ENCODE results near the gene DNAAF3.

Gene DNAAF3

DNA sequence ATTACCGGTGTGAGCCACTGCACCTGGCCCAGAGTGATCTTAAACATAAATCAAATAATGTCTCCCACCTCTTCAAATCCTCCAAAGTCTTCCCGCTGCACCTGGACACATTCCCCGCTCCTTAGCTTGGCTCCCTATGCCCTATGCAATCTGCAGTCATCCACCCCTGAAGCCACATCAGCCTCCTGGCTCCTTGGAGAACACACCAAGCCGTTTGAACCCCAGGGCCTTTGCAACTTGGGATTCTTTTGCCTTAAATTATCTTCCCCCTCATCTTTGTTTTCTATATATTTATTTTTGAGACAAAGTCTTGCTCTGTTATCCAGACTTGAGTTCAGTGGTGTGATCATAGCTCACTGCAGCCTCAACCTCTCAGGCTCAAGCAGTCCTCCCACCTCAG, 2.7 kb upstream of the DNAAF3 start:
- POLR2A ChIA-PET, result interaction anchor here (0.5 to 1.1 kb wide), 2 partner anchors 41 to 51 kb away, joined by 3 read pairs; partner anchors contain the start of gene PPP1R12C
- Histone ChIP-seq H3K27ac (ENCODE audit: extremely low read depth, low read depth, low read length) (no peak overlapping the region), H3K9me3 (ENCODE audit: control insufficient read depth, insufficient read depth, low read depth, low read length) (no peaks in the 10 kb centered on the region), H3K4me3 (ENCODE audit: low read depth, low read length) (no peak overlapping the region), H3K4me1 (ENCODE audit: control insufficient read depth, insufficient read depth, low read length) (peaks cover 7% of the 10 kb centered on the region), H3K36me3 (ENCODE audit: control insufficient read depth in 2 of 2, insufficient read depth in 1 of 2, low read length in 2 of 2) (no peaks in the 10 kb centered on the region)
- TF ChIP-seq ZNF623 (tag by site-specific recombination; IDR thresholded peaks at IDR 0.05) (peak; percentile 61), ZNF311 (tag by site-specific recombination; IDR thresholded peaks at IDR 0.05; ENCODE audit: borderline replicate concordance) (no peak)
- CTCF ChIA-PET, result interaction anchor here (0.7 to 1.8 kb wide), 2 partner anchors 9 to 511 kb away, joined by 3 to 10 read pairs; no protein-coding TSS in a partner anchor

- Histone ChIP-seq H3K36me3 (ENCODE audit: control insufficient read depth in 2 of 2, insufficient read depth in 1 of 2, low read length in 2 of 2) (no peaks in the 10 kb centered on the region), H3K4me1 (ENCODE audit: control insufficient read depth, insufficient read depth, low read length) (peaks cover 2% of the 10 kb centered on the region; the same call in 1 of the 2 replicates), H3K4me3 (ENCODE audit: low read depth, low read length) (peak overlapping the region; percentile 67), H3K27ac (ENCODE audit: extremely low read depth, low read depth, low read length) (no peak overlapping the region), H3K9me3 (ENCODE audit: control insufficient read depth, insufficient read depth, low read depth, low read length) (no peaks in the 10 kb centered on the region)
- POLR2A ChIA-PET, result interaction anchor here (1.4 to 3.2 kb wide), 4 partner anchors 14 to 458 kb away, joined by 4 to 21 read pairs (median 9); partner anchors contain the start of genes PPP6R1, SYT5, UBE2S and ZNF784
- CTCF ChIA-PET, result interaction anchor here (0.5 to 4.3 kb wide), 31 partner anchors 10 to 1206 kb away, joined by 3 to 47 read pairs (median 4); partner anchors contain the start of genes HSPBP1, PPP6R1, RDH13 and TMEM190
- TF ChIP-seq CTCF (tag by site-specific recombination; IDR thresholded peaks at IDR 0.05), result peak; percentile 100
- TF ChIP-seq, protein P1, sequence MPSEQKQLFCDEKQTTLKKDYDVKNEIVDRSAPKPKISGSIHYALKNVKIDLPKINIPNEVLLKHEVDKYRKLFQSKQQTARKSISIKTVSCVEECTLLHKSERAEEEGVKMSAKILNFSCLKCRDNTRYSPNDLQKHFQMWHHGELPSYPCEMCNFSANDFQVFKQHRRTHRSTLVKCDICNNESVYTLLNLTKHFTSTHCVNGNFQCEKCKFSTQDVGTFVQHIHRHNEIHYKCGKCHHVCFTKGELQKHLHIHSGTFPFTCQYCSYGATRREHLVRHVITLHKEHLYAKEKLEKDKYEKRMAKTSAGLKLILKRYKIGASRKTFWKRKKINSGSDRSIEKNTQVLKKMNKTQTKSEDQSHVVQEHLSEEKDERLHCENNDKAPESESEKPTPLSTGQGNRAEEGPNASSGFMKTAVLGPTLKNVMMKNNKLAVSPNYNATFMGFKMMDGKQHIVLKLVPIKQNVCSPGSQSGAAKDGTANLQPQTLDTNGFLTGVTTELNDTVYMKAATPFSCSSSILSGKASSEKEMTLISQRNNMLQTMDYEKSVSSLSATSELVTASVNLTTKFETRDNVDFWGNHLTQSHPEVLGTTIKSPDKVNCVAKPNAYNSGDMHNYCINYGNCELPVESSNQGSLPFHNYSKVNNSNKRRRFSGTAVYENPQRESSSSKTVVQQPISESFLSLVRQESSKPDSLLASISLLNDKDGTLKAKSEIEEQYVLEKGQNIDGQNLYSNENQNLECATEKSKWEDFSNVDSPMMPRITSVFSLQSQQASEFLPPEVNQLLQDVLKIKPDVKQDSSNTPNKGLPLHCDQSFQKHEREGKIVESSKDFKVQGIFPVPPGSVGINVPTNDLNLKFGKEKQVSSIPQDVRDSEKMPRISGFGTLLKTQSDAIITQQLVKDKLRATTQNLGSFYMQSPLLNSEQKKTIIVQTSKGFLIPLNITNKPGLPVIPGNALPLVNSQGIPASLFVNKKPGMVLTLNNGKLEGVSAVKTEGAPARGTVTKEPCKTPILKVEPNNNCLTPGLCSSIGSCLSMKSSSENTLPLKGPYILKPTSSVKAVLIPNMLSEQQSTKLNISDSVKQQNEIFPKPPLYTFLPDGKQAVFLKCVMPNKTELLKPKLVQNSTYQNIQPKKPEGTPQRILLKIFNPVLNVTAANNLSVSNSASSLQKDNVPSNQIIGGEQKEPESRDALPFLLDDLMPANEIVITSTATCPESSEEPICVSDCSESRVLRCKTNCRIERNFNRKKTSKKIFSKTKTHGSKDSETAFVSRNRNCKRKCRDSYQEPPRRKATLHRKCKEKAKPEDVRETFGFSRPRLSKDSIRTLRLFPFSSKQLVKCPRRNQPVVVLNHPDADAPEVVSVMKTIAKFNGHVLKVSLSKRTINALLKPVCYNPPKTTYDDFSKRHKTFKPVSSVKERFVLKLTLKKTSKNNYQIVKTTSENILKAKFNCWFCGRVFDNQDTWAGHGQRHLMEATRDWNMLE (tag by site-specific recombination; conservative IDR thresholded peaks at IDR 0.05; ENCODE audit: low read depth), result no peak
- no peak for TF ChIP-seq ZNF394 (tag by site-specific recombination; IDR thresholded peaks at IDR 0.05; ENCODE audit: borderline replicate concordance)
- TF ChIP-seq ZNF548 (tag by site-specific recombination; IDR thresholded peaks at IDR 0.05), result no peak
- no peak for TF ChIP-seq ZNF580 (tag by site-specific recombination; IDR thresholded peaks at IDR 0.05)
- no peak for TF ChIP-seq ZNF112 (tag by site-specific recombination; IDR thresholded peaks at IDR 0.05)
- TF ChIP-seq ZBTB48 (tag by site-specific recombination; IDR thresholded peaks at IDR 0.05), result 0 out of 2 replicates have a peak, but pooled peaks have one; percentile 27
- no peak for TF ChIP-seq ZNF23 (tag by site-specific recombination; IDR thresholded peaks at IDR 0.05; ENCODE audit: borderline replicate concordance)
- TF ChIP-seq ZNF555 (tag by site-specific recombination; conservative IDR thresholded peaks at IDR 0.05), result no peak
- TF ChIP-seq ZNF791 (tag by site-specific recombination; IDR thresholded peaks at IDR 0.05), result no peak
- 0 out of 2 replicates have a peak, but pooled peaks have one; percentile 4 for TF ChIP-seq ZNF391 (tag by site-specific recombination; IDR thresholded peaks at IDR 0.05; ENCODE audit: borderline replicate concordance, low read depth)
- no peak for TF ChIP-seq ATF2 (tag by site-specific recombination; IDR thresholded peaks at IDR 0.05; ENCODE audit: low read depth)
- TF ChIP-seq ZBTB17 (tag by site-specific recombination; IDR thresholded peaks at IDR 0.05), result peak; percentile 83
- peak; percentile 25; the same call in 1 of the 2 replicates for TF ChIP-seq SP7 (tag by site-specific recombination; IDR thresholded peaks at IDR 0.05)
- TF ChIP-seq GFI1B (tag by site-specific recombination; IDR thresholded peaks at IDR 0.05), result no peak
- no peak for TF ChIP-seq ZNF837 (tag by site-specific recombination; IDR thresholded peaks at IDR 0.05)
- peak; percentile 70; the same call in 1 of the 2 replicates for TF ChIP-seq ZNF600 (tag by site-specific recombination; IDR thresholded peaks at IDR 0.05)
- no peak for TF ChIP-seq SCRT1 (tag by site-specific recombination; IDR thresholded peaks at IDR 0.05; ENCODE audit: borderline replicate concordance)
- no peak for TF ChIP-seq WT1 (tag by site-specific recombination; IDR thresholded peaks at IDR 0.05)
- TF ChIP-seq, protein P2, sequence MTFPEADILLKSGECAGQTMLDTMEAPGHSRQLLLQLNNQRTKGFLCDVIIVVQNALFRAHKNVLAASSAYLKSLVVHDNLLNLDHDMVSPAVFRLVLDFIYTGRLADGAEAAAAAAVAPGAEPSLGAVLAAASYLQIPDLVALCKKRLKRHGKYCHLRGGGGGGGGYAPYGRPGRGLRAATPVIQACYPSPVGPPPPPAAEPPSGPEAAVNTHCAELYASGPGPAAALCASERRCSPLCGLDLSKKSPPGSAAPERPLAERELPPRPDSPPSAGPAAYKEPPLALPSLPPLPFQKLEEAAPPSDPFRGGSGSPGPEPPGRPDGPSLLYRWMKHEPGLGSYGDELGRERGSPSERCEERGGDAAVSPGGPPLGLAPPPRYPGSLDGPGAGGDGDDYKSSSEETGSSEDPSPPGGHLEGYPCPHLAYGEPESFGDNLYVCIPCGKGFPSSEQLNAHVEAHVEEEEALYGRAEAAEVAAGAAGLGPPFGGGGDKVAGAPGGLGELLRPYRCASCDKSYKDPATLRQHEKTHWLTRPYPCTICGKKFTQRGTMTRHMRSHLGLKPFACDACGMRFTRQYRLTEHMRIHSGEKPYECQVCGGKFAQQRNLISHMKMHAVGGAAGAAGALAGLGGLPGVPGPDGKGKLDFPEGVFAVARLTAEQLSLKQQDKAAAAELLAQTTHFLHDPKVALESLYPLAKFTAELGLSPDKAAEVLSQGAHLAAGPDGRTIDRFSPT (tag by site-specific recombination; IDR thresholded peaks at IDR 0.05), result peak; percentile 53; the same call in 1 of the 2 replicates
- TF ChIP-seq ZFP37 (tag by site-specific recombination; IDR thresholded peaks at IDR 0.05), result no peak
Measured at GRCh38 chr19:55165952-55166529, 372 bp downstream of the DNAAF3 start.

Measured in HEK293 (cell line).